Transverse colon (tissue), 3 donors: ENCODE data around the gene PSD.

Experiments
- CTCF ChIP-seq, 5 experiments: fragments of 200-600 bp in 3 of 5; fragments of 450-650 bp in 2 of 5; sonication (generic) in 3 of 5; IDR thresholded peaks; 1 replicate in 2 of 5; 2 replicates in 3 of 5; pipeline ENCODE4 v1.5.1; 2016 to 2017; ENCODE audit warnings: antibody characterized with exemption in 5 of 5, inconsistent platforms in 3 of 5, mild to moderate bottlenecking in 2 of 5, moderate library complexity in 1 of 5
- EP300 ChIP-seq: sonication (generic); formaldehyde crosslinking; IDR thresholded peaks from one replicate; pipeline ENCODE4 v1.6.1; 2017; ENCODE audit warnings: antibody characterized with exemption, low read depth
- POLR2A ChIP-seq: fragments of 450-650 bp; IDR thresholded peaks from one replicate; pipeline ENCODE4 v1.6.1; 2016; ENCODE audit warnings: antibody characterized with exemption, mild to moderate bottlenecking, moderate library complexity

GRCh38 chr10:102425444-102425843, 6.9 kb upstream of the PSD start:
- TF ChIP-seq CTCF (IDR thresholded peaks at IDR 0.05) (no peak), POLR2A (no peak), EP300 (no peak)
